ENCODE measurements around the gene ACTR10.

DNA sequence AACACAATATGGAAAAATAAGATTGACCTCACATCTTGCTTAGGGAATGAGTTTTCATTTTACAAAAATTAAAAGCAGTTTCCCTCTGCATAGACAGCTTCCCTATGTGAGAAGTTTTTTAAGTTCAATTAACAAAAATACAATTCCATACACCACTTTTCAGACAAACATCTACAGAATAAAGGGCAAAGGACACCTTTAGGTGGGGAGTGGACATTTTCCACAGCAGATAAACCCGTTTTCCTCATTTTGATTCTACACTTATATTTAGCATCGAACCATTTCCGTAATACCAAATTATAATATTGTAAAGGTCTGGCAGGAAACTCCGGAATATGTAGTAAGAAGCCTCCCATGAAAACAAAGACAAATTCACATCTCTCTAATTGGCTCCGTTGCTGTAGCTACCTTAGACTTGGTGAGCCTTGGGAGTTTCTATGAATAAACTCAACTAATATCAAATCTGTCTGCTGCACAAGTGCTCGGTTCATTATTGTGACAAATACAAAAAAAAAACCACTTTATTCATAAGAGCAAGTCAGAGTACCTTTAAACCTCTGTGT, 49.6 kb upstream of the ACTR10 start:
- TF ChIP-seq POLR2A (IDR thresholded peaks at IDR 0.05), result no peak
- TF ChIP-seq CTCF (IDR thresholded peaks at IDR 0.05), result no peak
- no peak for TF ChIP-seq POLR2AphosphoS5 (IDR thresholded peaks at IDR 0.05)
